Measurements from ENCODE around the gene KCNAB2.

DNA sequence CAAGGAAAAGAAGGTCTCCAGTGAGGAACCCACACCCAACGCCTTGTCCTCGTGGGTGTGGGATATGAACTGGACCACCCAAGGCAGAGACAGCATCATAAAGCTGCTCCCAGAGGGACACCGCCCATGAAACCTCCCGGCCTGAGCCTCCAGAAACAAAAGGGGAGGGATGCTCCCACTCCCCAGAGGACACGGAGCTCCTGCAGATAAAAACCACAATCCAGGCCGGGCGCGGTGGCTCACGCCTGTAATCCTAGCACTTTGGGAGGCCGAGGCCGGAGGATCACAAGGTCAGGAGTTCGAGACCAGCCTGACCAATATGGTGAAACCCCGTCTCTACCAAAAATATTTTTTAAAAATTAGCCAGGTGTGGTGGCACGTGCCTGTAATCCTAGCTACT, 68.1 kb downstream of the KCNAB2 start:
- TF ChIP-seq, protein P1, sequence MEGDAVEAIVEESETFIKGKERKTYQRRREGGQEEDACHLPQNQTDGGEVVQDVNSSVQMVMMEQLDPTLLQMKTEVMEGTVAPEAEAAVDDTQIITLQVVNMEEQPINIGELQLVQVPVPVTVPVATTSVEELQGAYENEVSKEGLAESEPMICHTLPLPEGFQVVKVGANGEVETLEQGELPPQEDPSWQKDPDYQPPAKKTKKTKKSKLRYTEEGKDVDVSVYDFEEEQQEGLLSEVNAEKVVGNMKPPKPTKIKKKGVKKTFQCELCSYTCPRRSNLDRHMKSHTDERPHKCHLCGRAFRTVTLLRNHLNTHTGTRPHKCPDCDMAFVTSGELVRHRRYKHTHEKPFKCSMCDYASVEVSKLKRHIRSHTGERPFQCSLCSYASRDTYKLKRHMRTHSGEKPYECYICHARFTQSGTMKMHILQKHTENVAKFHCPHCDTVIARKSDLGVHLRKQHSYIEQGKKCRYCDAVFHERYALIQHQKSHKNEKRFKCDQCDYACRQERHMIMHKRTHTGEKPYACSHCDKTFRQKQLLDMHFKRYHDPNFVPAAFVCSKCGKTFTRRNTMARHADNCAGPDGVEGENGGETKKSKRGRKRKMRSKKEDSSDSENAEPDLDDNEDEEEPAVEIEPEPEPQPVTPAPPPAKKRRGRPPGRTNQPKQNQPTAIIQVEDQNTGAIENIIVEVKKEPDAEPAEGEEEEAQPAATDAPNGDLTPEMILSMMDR (IDR thresholded peaks at IDR 0.05) = no peak
- TF ChIP-seq ATF1 (CRISPR knock-in tag; IDR thresholded peaks at IDR 0.05) (no peak), FOXP4 (CRISPR knock-in tag; IDR thresholded peaks at IDR 0.05) (no peak), JUN (CRISPR knock-in tag; IDR thresholded peaks at IDR 0.05) (no peak), NFYB (CRISPR knock-in tag; conservative IDR thresholded peaks at IDR 0.05; ENCODE audit: low read depth) (no peak), E2F5 (CRISPR knock-in tag; IDR thresholded peaks at IDR 0.05) (no peak), GABPB1 (CRISPR knock-in tag; IDR thresholded peaks at IDR 0.05) (no peak), ELF4 (CRISPR knock-in tag; IDR thresholded peaks at IDR 0.05; ENCODE audit: low read depth) (no peak), ESRRA (CRISPR knock-in tag; IDR thresholded peaks at IDR 0.05; ENCODE audit: borderline replicate concordance) (no peak), TEAD4 (CRISPR knock-in tag; IDR thresholded peaks at IDR 0.05) (no peak), SMAD3 (CRISPR knock-in tag; IDR thresholded peaks at IDR 0.05; ENCODE audit: borderline replicate concordance) (no peak), SOX15 (CRISPR knock-in tag; IDR thresholded peaks at IDR 0.05) (no peak)
- TF ChIP-seq, protein P2, sequence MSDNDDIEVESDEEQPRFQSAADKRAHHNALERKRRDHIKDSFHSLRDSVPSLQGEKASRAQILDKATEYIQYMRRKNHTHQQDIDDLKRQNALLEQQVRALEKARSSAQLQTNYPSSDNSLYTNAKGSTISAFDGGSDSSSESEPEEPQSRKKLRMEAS (CRISPR knock-in tag; IDR thresholded peaks at IDR 0.05) = no peak

All from WTC11 (cell line).